CD4-positive, alpha-beta T cell (primary cell): Measurements from ENCODE around the gene DOCK6. TPM values are rescaled to one million over a fixed set of nuclear protein-coding genes. Genes with fewer than 3 reads are reported as not detected.

ENCODE experiments used
- ATAC-seq: fragments of 200-7000 bp; cut with Tn5 transposase; one replicate; pipeline ENCODE4 v1.10.0; 2022; ENCODE audit warnings: mild to moderate bottlenecking; ENCODE audit not compliant: poor library complexity
- CTCF ChIA-PET: fragments of 350-600 bp; sonication (Branson Sonifier 250); formaldehyde crosslinking; loops from one replicate; lab custom pipeline; 2021; ENCODE audit warnings: antibody characterized with exemption, inconsistent platforms; lab: Charles Lee
- POLR2A ChIA-PET: fragments of 350-600 bp; sonication (Branson Sonifier 250); formaldehyde crosslinking; loops from one replicate; lab custom pipeline; 2021; ENCODE audit warnings: antibody characterized with exemption, inconsistent platforms; lab: Charles Lee
- DNase-seq, 14 experiments: peaks; one replicate each; pipeline ENCODE4 v3.0.0-alpha.2; 2013 to 2020; ENCODE audit warnings: mixed read lengths in 2 of 14
- H3K27ac ChIP-seq, 2 donors: one replicate each; pipeline versions ENCODE4 v1.5.1 to v1.7.0; 2013; ENCODE audit warnings: low read length in 2 of 2, low read depth in 1 of 2, mild to moderate bottlenecking in 1 of 2
- H3K27me3 ChIP-seq, 2 experiments: 1 replicate in 1 of 2; 2 replicates in 1 of 2; pipeline versions ENCODE4 v1.6.1 to v1.7.0; 2013; ENCODE audit warnings: low read length in 2 of 2, control low read depth in 1 of 2, mild to moderate bottlenecking in 1 of 2, moderate library complexity in 1 of 2; ENCODE audit not compliant: insufficient read depth in 2 of 2, control insufficient read depth in 1 of 2
- H3K36me3 ChIP-seq: one replicate; pipeline ENCODE4 v1.6.1; 2013; ENCODE audit warnings: low read length, control low read depth; ENCODE audit not compliant: insufficient read depth
- H3K4me1 ChIP-seq: one replicate; pipeline ENCODE4 v1.6.1; 2013; ENCODE audit warnings: low read length, control low read depth; ENCODE audit not compliant: insufficient read depth
- H3K4me3 ChIP-seq: one replicate; pipeline ENCODE4 v1.5.1; 2013; ENCODE audit warnings: mild to moderate bottlenecking, low read length, moderate library complexity
- H3K9me3 ChIP-seq, 2 experiments: 1 replicate in 1 of 2; 2 replicates in 1 of 2; pipeline versions ENCODE4 v1.6.1 to v1.7.0; 2013; ENCODE audit warnings: low read length in 2 of 2, mild to moderate bottlenecking in 2 of 2, control low read depth in 1 of 2, moderate library complexity in 1 of 2; ENCODE audit not compliant: control insufficient read depth in 1 of 2, insufficient read depth in 1 of 2
- H3K27ac Mint-ChIP-seq: one replicate; pipeline ENCODE4 v1.8.0; 2020; ENCODE audit warnings: mixed read lengths
- H3K27me3 Mint-ChIP-seq: one replicate; pipeline ENCODE4 v1.8.0; 2021; ENCODE audit warnings: mixed read lengths
- H3K36me3 Mint-ChIP-seq: one replicate; pipeline ENCODE4 v1.8.0; 2021; ENCODE audit warnings: low read depth, mixed read lengths
- H3K4me1 Mint-ChIP-seq: one replicate; pipeline ENCODE4 v1.8.0; 2021; ENCODE audit warnings: low read depth, mixed read lengths
- H3K4me3 Mint-ChIP-seq: one replicate; pipeline ENCODE4 v1.8.0; 2020; ENCODE audit warnings: mild to moderate bottlenecking, mixed read lengths
- H3K9me3 Mint-ChIP-seq: one replicate; pipeline ENCODE4 v1.8.0; 2020; ENCODE audit warnings: mixed read lengths
- intact Hi-C, 2 experiments: fragments of 100-400 bp; cut with DNase I in 1 of 2; cut with micrococcal nuclease in 1 of 2; formaldehyde crosslinking; loops; one replicate each; pipeline versions ENCODE4 v1.15.1 to v1.9.0; 2023 to 2025; cut with DNase I, micrococcal nuclease
- total RNA-seq, 174 experiments: library from RNA in 2 of 174; stranded (reverse) in 2 of 174; gene quantifications; one replicate each; pipeline ENCODE4 v1.2.3 and lab custom pipeline; 2021 to 2026
- TF ChIP-seq, protein P1 (sequence below): fragments of 200-600 bp; IDR thresholded peaks from one replicate; pipeline ENCODE4 v1.8.0; 2022; ENCODE audit warnings: antibody characterized with exemption, mild to moderate bottlenecking

Gene DOCK6
- total RNA-seq, 2 experiments from 2014 or later = 0.14 to 0.38 TPM

DNA sequence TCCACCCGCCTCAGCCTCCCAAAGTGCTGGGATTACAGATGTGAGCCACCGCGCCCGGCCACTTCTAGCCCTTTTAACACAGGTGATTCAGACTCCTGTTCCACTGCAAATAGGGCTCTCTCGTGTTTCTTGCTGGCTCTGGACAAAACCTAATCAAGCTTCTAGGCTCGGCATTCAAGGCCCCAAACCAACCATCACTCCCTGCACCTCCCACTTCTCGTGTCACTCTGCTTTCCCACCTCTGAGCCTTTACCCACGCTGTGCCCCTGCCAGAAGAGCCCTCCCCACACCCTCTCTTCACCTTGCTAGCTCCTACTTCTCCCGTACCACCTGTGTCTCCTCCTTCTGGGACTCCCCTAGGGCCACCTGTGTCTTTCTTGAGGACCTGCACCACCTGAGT lies 84.7 kb downstream of the DOCK6 start:
- H3K27me3 Mint-ChIP-seq = peaks cover 10% of the 10 kb centered on the region
- Histone ChIP-seq H3K27me3 (no peaks in the 10 kb centered on the region), H3K36me3 (no peaks in the 10 kb centered on the region), H3K27ac (no peak overlapping the region), H3K4me3 (no peak overlapping the region), H3K9me3 (peaks cover 0 to 4% of the 10 kb centered on the region in 2 experiments), H3K4me1 (peaks cover 7% of the 10 kb centered on the region)
- H3K4me1 Mint-ChIP-seq = no peaks in the 10 kb centered on the region
- H3K36me3 Mint-ChIP-seq = no peaks in the 10 kb centered on the region
- TF ChIP-seq, protein P1, sequence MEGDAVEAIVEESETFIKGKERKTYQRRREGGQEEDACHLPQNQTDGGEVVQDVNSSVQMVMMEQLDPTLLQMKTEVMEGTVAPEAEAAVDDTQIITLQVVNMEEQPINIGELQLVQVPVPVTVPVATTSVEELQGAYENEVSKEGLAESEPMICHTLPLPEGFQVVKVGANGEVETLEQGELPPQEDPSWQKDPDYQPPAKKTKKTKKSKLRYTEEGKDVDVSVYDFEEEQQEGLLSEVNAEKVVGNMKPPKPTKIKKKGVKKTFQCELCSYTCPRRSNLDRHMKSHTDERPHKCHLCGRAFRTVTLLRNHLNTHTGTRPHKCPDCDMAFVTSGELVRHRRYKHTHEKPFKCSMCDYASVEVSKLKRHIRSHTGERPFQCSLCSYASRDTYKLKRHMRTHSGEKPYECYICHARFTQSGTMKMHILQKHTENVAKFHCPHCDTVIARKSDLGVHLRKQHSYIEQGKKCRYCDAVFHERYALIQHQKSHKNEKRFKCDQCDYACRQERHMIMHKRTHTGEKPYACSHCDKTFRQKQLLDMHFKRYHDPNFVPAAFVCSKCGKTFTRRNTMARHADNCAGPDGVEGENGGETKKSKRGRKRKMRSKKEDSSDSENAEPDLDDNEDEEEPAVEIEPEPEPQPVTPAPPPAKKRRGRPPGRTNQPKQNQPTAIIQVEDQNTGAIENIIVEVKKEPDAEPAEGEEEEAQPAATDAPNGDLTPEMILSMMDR = no peak
- CTCF ChIA-PET = no interaction called here
- no peaks in the 10 kb centered on the region for H3K9me3 Mint-ChIP-seq
- POLR2A ChIA-PET = no interaction called here
- DNase-seq (no peak), ATAC-seq (no peak)
- intact Hi-C loops = no loop called here
- no peak overlapping the region for H3K27ac Mint-ChIP-seq
- no peak overlapping the region for H3K4me3 Mint-ChIP-seq

DNA sequence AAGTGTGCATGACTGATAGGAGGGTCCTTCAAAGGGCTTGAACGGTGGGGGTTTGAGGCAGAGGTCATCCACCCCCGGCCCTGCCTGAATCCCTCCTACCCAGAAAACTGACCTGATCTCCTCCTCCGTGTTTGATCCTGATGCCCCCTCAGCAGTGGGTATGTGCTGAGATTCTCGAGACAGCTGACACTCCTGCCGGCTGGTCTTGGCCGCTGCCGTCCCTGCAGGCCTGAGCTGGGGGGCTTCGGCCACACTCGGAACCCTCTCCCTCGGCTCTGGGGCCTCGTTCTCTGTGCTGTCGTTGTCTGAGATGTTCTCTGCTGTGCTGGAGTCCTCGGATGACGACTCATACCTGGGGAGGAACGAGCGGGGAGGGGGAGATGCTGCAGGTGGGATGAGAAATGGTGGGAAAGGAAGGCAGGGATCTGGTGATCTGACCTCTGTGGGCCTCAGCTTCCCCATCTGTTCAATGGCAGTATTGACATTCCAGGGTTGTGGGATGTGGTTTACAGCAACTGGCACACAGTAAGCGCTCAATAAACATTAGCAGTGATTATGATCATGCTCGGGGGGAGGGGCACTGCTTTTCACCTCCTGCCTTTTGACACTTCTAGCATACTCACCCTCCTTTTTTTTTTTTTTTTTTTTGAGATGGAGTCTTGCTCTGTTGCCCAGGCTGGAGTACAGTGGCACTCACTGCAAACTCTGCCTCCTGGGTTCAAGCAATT lies 85.7 kb downstream of the DOCK6 start:
- Histone ChIP-seq H3K27ac (no peak overlapping the region), H3K36me3 (no peaks in the 10 kb centered on the region), H3K27me3 (no peaks in the 10 kb centered on the region), H3K9me3 (peaks cover 0 to 4% of the 10 kb centered on the region in 2 experiments), H3K4me3 (no peak overlapping the region), H3K4me1 (peaks cover 7% of the 10 kb centered on the region)
- H3K4me3 Mint-ChIP-seq = no peak overlapping the region
- no peaks in the 10 kb centered on the region for H3K36me3 Mint-ChIP-seq
- intact Hi-C loops = no loop called here
- TF ChIP-seq, protein P1 = no peak
- no peaks in the 10 kb centered on the region for H3K9me3 Mint-ChIP-seq
- ChIA-PET POLR2A (no interaction called here), CTCF (no interaction called here)
- H3K27me3 Mint-ChIP-seq = peaks cover 9% of the 10 kb centered on the region
- no peak for DNase-seq
- no peak for ATAC-seq
- H3K4me1 Mint-ChIP-seq = no peaks in the 10 kb centered on the region
- no peak overlapping the region for H3K27ac Mint-ChIP-seq

DNA sequence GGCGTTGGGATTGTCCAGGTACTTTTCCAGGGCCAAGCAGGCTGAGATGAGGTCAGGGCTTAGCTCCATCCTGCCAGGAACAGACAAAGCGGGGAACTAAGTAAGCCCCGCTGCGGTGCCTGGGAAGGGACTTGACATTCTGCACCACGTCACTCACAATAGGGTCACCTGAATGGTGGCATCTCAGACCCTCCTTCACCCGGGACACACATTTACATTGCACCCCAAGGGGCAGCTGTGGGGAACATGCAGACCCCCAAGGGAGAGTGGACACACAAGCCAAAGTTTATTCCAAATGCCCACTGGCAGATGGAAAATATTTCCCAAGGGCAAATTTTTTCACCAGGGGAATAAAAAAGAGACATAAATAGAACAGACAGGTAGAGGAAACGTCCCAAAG lies 86.4 kb downstream of the DOCK6 start:
- intact Hi-C loops = no loop called here
- no peaks in the 10 kb centered on the region for H3K36me3 Mint-ChIP-seq

More for the DNA sequence above, 86.4 kb downstream of the DOCK6 start:
- DNase-seq (no peak), ATAC-seq (no peak)
- no peaks in the 10 kb centered on the region for H3K9me3 Mint-ChIP-seq
- ChIA-PET CTCF (no interaction called here), POLR2A (no interaction called here)
- H3K27me3 Mint-ChIP-seq = peaks cover 5% of the 10 kb centered on the region
- Histone ChIP-seq H3K4me1 (peaks cover 7% of the 10 kb centered on the region), H3K27me3 (no peaks in the 10 kb centered on the region), H3K4me3 (no peak overlapping the region), H3K27ac (no peak overlapping the region), H3K36me3 (no peaks in the 10 kb centered on the region), H3K9me3 (peaks cover 0 to 4% of the 10 kb centered on the region in 2 experiments)
- TF ChIP-seq, protein P1 = no peak
- no peak overlapping the region for H3K4me3 Mint-ChIP-seq
- H3K27ac Mint-ChIP-seq = no peak overlapping the region
- H3K4me1 Mint-ChIP-seq = no peaks in the 10 kb centered on the region
